ENCODE measurements around the gene MZT2B. TPM values are rescaled to one million over a fixed set of nuclear protein-coding genes. Genes with fewer than 3 reads are reported as not detected.
A peak's percentile ranks its signal among the peaks of the same experiment; 100 is the strongest.
"Not testable (repeated sequence)": the region's sequence is repeated elsewhere in the genome, so short reads cannot be mapped to it uniquely, and the experiment has no call there.

Gene MZT2B
- total RNA-seq, 1 donor from 2014 or later: 269 TPM

DNA sequence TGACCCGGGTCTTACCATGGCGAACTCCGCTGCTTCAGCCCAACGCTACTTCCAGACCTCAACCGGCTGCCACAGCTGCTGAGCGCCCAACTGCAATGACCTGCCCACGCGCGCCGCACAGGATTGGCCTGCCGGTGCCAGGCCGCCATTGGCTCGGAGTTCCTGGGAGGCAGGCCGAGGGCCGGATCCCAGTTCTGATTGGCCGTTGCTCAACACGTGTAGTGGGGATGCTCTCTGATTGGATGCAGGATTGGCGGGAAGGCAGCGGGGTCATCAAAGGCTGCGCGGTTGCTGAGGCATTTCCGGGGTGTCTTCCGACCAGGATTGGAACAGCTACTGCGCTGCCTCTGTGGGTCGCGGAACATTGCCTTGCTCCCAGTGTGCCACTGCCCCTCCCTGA lies 16.3 kb downstream of the MZT2B start, which contains the start of gene TUBA3E:
TUBA3E (minus strand) TSS at position 97 of the 400 bp plus-strand sequence; CDS start at position 18, 79 bp downstream.
- Mint-ChIP-seq H3K27me3 (ENCODE audit: low read depth) (no peaks in the 10 kb centered on the region), H3K27ac (ENCODE audit: unreplicated experiment) (no peak within 1 kb of the TSS), H3K4me1 (ENCODE audit: low read depth) (no peaks in the 10 kb centered on the region), H3K36me3 (ENCODE audit: low read depth) (no peaks in the 10 kb centered on the region), H3K9me3 (ENCODE audit: low read depth) (no peaks in the 10 kb centered on the region), H3K4me3 (ENCODE audit: unreplicated experiment) (no peak within 1 kb of the TSS)
- DNase-seq (ENCODE audit: low spot score): no peak
- TF ChIP-seq, protein P1, sequence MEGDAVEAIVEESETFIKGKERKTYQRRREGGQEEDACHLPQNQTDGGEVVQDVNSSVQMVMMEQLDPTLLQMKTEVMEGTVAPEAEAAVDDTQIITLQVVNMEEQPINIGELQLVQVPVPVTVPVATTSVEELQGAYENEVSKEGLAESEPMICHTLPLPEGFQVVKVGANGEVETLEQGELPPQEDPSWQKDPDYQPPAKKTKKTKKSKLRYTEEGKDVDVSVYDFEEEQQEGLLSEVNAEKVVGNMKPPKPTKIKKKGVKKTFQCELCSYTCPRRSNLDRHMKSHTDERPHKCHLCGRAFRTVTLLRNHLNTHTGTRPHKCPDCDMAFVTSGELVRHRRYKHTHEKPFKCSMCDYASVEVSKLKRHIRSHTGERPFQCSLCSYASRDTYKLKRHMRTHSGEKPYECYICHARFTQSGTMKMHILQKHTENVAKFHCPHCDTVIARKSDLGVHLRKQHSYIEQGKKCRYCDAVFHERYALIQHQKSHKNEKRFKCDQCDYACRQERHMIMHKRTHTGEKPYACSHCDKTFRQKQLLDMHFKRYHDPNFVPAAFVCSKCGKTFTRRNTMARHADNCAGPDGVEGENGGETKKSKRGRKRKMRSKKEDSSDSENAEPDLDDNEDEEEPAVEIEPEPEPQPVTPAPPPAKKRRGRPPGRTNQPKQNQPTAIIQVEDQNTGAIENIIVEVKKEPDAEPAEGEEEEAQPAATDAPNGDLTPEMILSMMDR (IDR thresholded peaks at IDR 0.05): no peak

- H3K36me3 Mint-ChIP-seq (ENCODE audit: low read depth); H3K4me3 Mint-ChIP-seq (ENCODE audit: unreplicated experiment); H3K4me1 Mint-ChIP-seq (ENCODE audit: low read depth); H3K9me3 Mint-ChIP-seq (ENCODE audit: low read depth); DNase-seq (ENCODE audit: low spot score); H3K27ac Mint-ChIP-seq (ENCODE audit: unreplicated experiment); H3K27me3 Mint-ChIP-seq (ENCODE audit: low read depth): not testable (repeated sequence)
Observed at GRCh38 chr2:130202518-130202917, 20.5 kb downstream of the MZT2B start.

- H3K27me3 Mint-ChIP-seq (ENCODE audit: low read depth); H3K4me3 Mint-ChIP-seq (ENCODE audit: unreplicated experiment); H3K36me3 Mint-ChIP-seq (ENCODE audit: low read depth); H3K4me1 Mint-ChIP-seq (ENCODE audit: low read depth); H3K27ac Mint-ChIP-seq (ENCODE audit: unreplicated experiment); DNase-seq (ENCODE audit: low spot score); H3K9me3 Mint-ChIP-seq (ENCODE audit: low read depth): not testable (repeated sequence)
Observed at GRCh38 chr2:130203150-130203549, 21.1 kb downstream of the MZT2B start.

GRCh38 chr2:130207051-130207450 lies 25.0 kb downstream of the MZT2B start:
- H3K4me1 Mint-ChIP-seq (ENCODE audit: low read depth); H3K9me3 Mint-ChIP-seq (ENCODE audit: low read depth); H3K4me3 Mint-ChIP-seq (ENCODE audit: unreplicated experiment); DNase-seq (ENCODE audit: low spot score); H3K27ac Mint-ChIP-seq (ENCODE audit: unreplicated experiment); H3K36me3 Mint-ChIP-seq (ENCODE audit: low read depth): not testable (repeated sequence)
- peaks cover 18% of the 10 kb centered on the region for H3K27me3 Mint-ChIP-seq (ENCODE audit: low read depth)

GRCh38 chr2:130219147-130219546 lies 37.1 kb downstream of the MZT2B start:
- peaks cover 31% of the 10 kb centered on the region for H3K27me3 Mint-ChIP-seq (ENCODE audit: low read depth)
- not testable (repeated sequence) for DNase-seq (ENCODE audit: low spot score); H3K36me3 Mint-ChIP-seq (ENCODE audit: low read depth); H3K4me1 Mint-ChIP-seq (ENCODE audit: low read depth); H3K9me3 Mint-ChIP-seq (ENCODE audit: low read depth); H3K4me3 Mint-ChIP-seq (ENCODE audit: unreplicated experiment); H3K27ac Mint-ChIP-seq (ENCODE audit: unreplicated experiment)

DNA sequence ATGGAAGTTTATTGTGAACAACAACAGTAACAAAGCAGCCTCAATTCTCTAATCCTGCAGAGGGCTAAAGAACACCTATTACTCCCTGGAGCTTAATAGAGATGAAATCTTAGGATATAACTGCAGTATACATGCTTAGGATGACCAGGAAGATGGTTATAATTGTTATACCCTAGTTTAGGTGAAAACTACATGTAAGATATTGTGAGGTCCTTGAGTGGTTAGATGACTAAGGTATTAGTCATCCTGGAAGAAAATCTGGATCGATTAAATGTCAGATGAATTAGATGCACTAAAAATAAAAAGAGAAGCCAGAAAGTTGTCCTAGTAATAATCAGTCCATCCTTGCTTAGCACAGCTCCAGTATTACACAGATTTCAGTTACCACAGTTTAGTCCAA lies 38.4 kb downstream of the MZT2B start:
- H3K27me3 Mint-ChIP-seq (ENCODE audit: low read depth): peaks cover 29% of the 10 kb centered on the region
- not testable (repeated sequence) for H3K9me3 Mint-ChIP-seq (ENCODE audit: low read depth); H3K4me1 Mint-ChIP-seq (ENCODE audit: low read depth); H3K4me3 Mint-ChIP-seq (ENCODE audit: unreplicated experiment); H3K27ac Mint-ChIP-seq (ENCODE audit: unreplicated experiment); H3K36me3 Mint-ChIP-seq (ENCODE audit: low read depth); DNase-seq (ENCODE audit: low spot score)

GRCh38 chr2:130222523-130222922 lies 40.5 kb downstream of the MZT2B start:
- H3K27ac Mint-ChIP-seq (ENCODE audit: unreplicated experiment); H3K4me3 Mint-ChIP-seq (ENCODE audit: unreplicated experiment); H3K4me1 Mint-ChIP-seq (ENCODE audit: low read depth); H3K9me3 Mint-ChIP-seq (ENCODE audit: low read depth); DNase-seq (ENCODE audit: low spot score); H3K36me3 Mint-ChIP-seq (ENCODE audit: low read depth): not testable (repeated sequence)
- H3K27me3 Mint-ChIP-seq (ENCODE audit: low read depth): peaks cover 38% of the 10 kb centered on the region

DNA sequence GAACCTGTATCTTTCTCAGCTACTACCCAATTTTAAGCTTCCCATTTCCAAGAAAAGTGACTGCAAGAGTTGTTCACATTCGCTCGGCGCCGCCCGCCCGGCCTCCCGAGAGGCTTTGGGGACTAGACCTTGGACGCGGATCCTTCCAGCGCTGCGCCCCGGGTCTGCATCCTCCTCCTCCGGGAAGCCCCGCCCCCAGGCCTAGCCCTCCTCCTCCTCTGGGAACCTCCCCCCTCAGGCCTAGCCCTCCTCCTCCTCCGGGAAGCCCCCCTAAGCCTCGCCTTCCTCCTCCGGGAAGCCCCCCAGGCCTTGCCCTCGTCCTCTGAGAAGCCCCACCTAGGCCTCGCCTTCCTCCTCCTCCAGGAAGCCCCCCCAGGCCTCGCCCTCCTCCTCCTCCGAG lies 45.9 kb downstream of the MZT2B start:
- H3K27ac Mint-ChIP-seq (ENCODE audit: unreplicated experiment); H3K9me3 Mint-ChIP-seq (ENCODE audit: low read depth); H3K4me1 Mint-ChIP-seq (ENCODE audit: low read depth); H3K36me3 Mint-ChIP-seq (ENCODE audit: low read depth); H3K4me3 Mint-ChIP-seq (ENCODE audit: unreplicated experiment): not testable (repeated sequence)
- peak; percentile 90 for DNase-seq (ENCODE audit: low spot score)
- peaks cover 24% of the 10 kb centered on the region for H3K27me3 Mint-ChIP-seq (ENCODE audit: low read depth)

DNA sequence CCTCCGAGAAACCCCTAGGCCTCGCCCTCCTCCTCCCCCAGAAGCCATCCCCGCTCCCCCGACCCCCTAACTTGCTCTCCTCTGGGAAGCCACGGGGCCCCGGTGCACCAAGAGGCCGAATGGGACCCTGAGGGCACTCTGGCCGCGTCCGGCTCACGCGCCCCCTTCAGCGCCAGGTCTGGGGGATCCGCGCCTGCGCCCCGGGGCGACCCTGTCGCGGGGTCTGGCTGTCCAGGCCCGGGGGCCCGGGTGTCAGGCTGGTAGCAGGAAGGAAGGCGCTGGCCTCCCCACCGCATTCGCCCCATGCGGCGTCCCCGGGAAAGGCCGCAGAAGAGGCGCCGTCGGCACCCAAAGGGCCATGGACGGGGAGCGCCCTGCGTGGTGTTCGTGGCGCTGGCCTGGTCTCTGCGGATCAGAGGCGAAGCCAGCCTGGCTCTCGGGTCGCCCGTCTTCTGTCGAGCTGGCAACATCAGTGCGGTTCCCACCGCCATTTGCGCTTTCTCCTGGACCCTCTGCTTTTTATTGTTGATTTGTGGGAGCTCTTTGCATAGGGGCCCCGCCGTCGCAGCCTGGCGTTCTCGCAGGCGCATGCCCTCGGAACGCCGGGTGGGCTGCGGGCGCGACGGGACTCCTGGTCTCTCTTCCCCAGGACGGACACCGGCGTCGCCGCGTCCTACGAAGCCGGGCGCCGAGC lies 46.6 kb downstream of the MZT2B start:
- not testable (repeated sequence) for H3K27ac Mint-ChIP-seq (ENCODE audit: unreplicated experiment); H3K36me3 Mint-ChIP-seq (ENCODE audit: low read depth); H3K4me3 Mint-ChIP-seq (ENCODE audit: unreplicated experiment); H3K9me3 Mint-ChIP-seq (ENCODE audit: low read depth); H3K4me1 Mint-ChIP-seq (ENCODE audit: low read depth)
- peaks cover 24% of the 10 kb centered on the region for H3K27me3 Mint-ChIP-seq (ENCODE audit: low read depth)
- DNase-seq (ENCODE audit: low spot score): peak; percentile 75

DNA sequence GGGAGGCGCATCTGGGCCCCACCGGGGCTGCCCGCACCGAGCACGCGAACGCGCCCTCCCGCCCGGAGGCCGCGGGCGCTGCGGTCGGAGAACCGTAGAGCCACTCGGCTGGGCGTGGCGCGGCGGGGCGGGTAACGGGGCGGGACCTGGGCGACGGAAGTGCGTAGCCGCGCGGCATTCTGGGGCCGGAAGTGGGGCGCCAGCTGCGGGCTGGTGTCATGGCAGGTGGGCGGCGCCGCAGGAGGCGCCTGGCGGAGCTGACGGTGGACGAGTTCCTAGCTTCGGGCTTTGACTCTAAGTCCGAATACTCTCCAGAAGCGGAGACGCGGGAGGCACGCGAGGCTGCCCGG lies 47.1 kb downstream of the MZT2B start:
- peak; percentile 77 for DNase-seq (ENCODE audit: low spot score)
- not testable (repeated sequence) for H3K4me3 Mint-ChIP-seq (ENCODE audit: unreplicated experiment); H3K9me3 Mint-ChIP-seq (ENCODE audit: low read depth); H3K36me3 Mint-ChIP-seq (ENCODE audit: low read depth); H3K27ac Mint-ChIP-seq (ENCODE audit: unreplicated experiment); H3K4me1 Mint-ChIP-seq (ENCODE audit: low read depth)
- H3K27me3 Mint-ChIP-seq (ENCODE audit: low read depth): peaks cover 22% of the 10 kb centered on the region

DNA sequence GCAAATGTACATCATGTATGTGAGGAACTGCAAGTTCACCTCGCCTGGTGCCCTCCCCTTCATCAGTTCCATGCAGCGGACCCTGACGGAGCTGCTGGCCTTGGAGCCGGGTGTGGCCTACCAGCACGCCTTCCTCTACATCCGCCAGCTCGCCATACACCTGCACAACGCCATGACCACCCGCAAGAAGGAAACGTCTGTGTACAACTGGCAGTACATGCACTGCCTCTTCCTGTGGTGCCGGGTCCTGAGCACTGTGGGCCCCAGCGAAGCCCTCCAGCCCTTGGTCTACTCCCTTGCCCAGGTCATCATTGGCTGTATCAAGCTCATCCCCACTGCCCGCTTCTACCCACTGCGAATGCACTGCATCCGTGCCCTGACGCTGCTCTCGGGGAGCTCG lies 48.3 kb downstream of the MZT2B start:
- H3K9me3 Mint-ChIP-seq (ENCODE audit: low read depth); H3K27ac Mint-ChIP-seq (ENCODE audit: unreplicated experiment); H3K4me3 Mint-ChIP-seq (ENCODE audit: unreplicated experiment); H3K36me3 Mint-ChIP-seq (ENCODE audit: low read depth); H3K4me1 Mint-ChIP-seq (ENCODE audit: low read depth): not testable (repeated sequence)
- peaks cover 20% of the 10 kb centered on the region for H3K27me3 Mint-ChIP-seq (ENCODE audit: low read depth)
- DNase-seq (ENCODE audit: low spot score): peak; percentile 75

GRCh38 chr2:130230907-130231306 lies 48.8 kb downstream of the MZT2B start:
- H3K27me3 Mint-ChIP-seq (ENCODE audit: low read depth): peaks cover 18% of the 10 kb centered on the region
- not testable (repeated sequence) for H3K9me3 Mint-ChIP-seq (ENCODE audit: low read depth); H3K36me3 Mint-ChIP-seq (ENCODE audit: low read depth); DNase-seq (ENCODE audit: low spot score); H3K27ac Mint-ChIP-seq (ENCODE audit: unreplicated experiment); H3K4me1 Mint-ChIP-seq (ENCODE audit: low read depth); H3K4me3 Mint-ChIP-seq (ENCODE audit: unreplicated experiment)

All from chondrocyte (in vitro differentiated cells).